HG03442 (cell line): ENCODE results near the gene ZNF146.
"Not testable (repeated sequence)": the region's sequence is repeated elsewhere in the genome, so short reads cannot be mapped to it uniquely, and the experiment has no call there.

Source experiments
- ATAC-seq: cut with Tn5 transposase; IDR thresholded peaks from one replicate; pipeline ENCODE4 v1.9.1; 2021; ENCODE audit warnings: mild to moderate bottlenecking, moderate library complexity; ENCODE audit not compliant: unreplicated experiment

ZNF146 gene

DNA sequence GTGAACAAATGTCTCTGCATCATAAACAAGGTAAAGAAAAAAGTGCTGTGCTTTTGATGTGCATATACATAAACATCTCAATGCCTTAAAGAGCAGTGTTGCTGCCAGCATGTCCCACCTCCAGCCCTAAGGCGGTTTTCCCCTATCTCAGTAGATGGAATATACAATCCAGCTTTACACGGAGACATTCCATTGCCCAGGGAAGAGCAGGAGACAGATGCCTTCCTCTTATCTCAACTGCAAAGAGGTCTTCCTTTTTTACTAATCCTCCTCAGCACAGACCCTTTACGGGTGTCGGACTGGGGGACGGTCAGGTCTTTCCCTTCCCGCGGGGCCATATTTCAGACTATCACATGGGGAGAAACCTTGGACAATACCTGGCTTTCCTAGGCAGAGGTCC is 18.7 kb downstream of the ZNF146 start:
- not testable (repeated sequence) for ATAC-seq

DNA sequence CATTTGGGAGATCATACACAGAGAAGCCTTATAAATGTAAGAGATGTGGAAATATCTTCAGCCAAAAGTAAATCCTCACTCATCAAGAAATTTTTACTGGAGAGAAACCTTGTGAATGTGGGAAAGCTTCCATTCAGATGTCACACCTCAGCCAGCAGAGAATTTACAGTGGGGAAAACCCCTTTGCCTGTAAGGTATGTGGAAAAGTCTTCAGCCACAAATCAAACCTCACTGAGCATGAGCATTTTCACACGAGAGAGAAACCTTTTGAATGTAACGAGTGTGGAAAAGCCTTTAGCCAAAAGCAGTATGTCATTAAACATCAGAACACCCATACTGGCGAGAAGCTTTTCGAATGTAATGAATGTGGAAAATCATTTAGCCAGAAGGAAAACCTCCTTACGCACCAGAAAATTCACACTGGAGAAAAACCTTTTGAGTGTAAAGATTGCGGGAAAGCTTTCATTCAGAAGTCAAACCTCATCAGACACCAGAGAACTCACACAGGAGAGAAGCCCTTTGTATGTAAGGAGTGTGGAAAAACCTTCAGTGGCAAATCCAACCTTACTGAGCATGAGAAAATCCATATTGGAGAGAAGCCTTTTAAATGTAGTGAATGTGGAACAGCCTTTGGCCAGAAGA is 21.5 kb downstream of the ZNF146 start:
- ATAC-seq = no peak

DNA sequence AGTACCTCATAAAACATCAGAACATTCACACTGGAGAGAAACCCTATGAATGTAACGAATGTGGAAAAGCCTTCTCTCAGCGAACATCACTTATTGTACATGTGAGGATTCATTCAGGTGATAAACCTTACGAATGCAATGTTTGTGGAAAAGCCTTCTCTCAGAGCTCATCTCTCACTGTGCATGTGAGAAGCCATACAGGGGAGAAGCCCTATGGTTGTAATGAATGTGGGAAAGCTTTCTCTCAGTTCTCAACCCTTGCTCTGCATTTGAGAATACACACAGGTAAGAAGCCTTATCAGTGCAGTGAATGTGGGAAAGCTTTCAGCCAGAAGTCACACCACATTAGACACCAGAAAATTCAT is 22.0 kb downstream of the ZNF146 start:
- ATAC-seq = no peak

DNA sequence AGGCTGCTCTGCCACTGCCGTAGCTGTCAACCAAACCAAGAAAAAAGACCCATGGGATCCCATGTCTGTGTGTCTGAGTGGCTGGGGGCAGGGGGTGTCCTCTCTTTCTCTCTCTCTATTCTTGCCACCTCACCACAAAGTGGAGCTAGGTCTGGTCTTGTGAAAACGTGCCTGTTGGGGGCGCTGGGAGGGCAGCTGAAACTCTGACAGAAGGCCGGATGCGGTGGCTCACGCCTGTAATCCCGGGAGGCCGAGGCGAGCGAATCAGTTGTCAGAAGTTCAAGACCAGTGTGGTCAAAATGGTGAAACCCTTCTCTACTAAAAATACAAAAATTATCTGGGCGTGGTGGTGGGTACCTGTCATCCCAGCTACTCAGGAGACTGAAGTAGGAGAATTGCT is 29.2 kb downstream of the ZNF146 start:
- ATAC-seq = no peak

DNA sequence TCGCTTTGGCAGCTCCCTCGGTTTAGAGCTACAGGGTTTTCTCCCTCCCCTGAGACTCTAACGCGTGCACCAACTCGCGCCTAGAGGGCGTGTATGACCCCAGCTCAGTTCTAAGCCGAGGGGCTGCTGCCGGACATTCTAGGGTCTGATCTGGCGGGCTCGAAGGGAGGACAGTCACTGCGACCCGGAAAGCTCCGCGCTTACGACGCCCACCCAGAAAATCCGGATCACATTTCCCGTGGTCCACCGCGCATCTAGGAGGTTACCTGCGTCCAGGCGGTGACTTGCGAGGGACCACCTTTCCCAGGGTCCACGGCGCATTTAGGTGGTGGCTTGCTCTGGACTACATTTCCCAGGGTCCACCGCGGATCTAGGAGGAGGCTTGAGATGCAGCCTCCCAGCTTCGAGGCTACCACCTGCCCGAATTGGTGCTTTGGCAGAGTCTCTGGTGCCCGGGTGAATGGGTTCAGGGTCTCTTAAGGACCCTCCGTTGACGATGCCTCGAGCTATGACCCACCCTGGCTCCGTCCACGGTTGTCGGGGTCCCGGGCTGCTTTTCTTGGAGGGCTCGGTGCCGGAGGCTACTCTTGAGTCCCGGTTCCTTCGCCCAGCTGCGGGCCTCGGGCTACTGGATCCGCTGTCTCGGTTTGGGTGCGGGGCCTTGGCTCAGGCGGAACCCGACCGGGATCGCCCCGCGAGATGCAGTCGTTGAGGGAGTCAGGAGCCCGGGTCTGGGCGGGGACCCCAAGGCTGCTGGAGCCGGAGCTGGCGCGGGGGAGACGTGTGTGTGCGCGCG is 30.5 kb downstream of the ZNF146 start:
- no peak for ATAC-seq

DNA sequence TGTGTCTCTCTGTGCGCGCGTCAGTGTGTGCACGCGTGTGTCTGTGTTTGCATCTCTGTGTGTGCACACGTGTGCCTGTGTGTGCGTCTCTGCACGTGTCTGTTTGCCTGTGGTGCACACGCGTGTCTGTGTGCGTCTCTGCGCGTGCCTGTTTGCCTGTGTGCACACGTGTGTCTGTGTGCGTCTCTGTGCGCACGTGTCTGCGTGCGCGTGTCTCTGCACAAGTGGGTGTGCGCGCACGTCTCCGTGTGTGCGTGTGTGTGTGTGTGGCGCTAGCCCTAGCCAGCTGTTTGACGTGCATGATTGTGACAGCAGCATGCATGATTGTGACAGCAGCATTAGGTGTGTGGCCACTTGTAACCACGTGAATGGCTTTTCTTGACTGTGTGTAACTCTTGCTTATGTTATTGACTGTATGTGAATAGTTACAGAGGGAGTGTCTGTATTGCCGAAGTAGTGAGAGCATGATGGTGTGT is 31.1 kb downstream of the ZNF146 start:
- no peak for ATAC-seq

DNA sequence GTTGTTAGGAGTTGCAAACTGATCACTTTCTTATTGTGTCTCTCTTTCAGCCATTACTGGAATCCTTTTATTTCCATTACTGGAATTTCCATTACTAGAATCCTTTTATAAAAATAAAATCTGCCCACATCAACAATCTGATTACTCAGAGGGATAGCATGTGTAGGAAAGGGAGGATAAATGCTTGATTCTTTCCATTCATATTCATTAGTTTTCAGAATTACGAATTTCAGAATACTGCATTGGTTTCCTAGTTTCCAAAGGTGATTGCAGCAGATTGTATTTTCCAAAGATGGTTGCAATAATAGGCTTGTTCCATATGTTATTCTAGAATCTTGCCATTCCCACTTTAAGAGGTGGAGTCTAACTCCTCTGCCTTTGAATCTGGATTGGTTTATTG is 37.1 kb downstream of the ZNF146 start:
- ATAC-seq = no peak

DNA sequence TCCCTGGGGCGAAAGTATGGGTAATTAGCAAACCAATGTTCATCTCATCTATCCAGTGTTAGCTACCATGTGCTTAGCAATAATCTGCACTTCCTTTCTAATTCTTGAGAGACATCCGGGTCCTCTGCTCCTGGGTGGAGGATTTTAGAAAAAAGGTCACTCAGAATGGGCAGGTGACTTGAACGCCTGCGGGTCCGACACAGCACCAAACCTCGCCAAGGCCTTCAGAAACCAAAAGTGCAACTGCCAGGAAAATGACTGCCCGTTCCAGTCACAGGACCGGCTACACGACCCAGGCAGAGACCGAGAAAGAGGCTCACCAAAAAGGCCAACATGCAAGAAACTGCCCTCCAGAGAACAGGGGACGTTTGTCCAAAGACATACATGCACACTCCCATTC is 39.9 kb downstream of the ZNF146 start:
- no peak for ATAC-seq

DNA sequence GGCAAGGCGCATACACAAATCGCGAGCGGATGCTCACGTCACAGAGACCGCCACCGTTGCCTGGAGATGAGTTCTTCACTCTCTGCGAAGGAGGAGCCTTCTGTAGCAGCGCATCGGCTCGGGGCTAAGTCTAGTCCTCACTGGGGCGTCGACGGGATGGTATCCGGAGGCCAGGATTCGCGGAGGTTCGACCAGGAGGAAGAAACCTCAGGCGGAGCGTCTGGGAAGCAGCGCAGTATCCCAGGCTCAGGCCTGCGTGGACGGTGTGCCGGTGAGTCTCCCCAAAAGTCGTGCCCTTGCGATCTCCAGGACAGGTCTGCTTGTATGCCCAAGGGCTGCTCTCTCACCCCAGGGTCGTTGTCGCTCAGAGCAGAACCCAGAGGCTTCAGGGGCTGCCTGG is 40.4 kb downstream of the ZNF146 start:
- no peak for ATAC-seq

DNA sequence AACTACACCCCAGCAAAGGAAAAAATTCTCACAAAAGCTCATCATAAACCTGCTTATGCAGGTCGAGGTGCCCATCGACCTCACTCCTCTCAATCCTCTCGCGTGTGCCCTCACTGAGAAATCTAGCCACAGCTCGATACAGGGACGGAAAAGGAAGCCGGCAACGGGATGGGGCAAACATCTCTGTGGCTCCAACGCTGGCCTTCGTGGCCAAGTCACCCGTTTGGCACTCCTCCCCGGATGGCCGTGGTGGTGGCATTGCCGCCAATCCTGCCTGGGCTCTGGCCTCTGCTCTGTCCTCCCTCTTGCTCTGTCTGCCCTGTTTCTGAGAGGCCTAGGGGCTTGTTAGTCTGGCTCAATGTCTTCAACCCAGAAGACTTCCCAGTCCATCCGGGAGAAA is 41.2 kb downstream of the ZNF146 start:
- ATAC-seq = no peak

DNA sequence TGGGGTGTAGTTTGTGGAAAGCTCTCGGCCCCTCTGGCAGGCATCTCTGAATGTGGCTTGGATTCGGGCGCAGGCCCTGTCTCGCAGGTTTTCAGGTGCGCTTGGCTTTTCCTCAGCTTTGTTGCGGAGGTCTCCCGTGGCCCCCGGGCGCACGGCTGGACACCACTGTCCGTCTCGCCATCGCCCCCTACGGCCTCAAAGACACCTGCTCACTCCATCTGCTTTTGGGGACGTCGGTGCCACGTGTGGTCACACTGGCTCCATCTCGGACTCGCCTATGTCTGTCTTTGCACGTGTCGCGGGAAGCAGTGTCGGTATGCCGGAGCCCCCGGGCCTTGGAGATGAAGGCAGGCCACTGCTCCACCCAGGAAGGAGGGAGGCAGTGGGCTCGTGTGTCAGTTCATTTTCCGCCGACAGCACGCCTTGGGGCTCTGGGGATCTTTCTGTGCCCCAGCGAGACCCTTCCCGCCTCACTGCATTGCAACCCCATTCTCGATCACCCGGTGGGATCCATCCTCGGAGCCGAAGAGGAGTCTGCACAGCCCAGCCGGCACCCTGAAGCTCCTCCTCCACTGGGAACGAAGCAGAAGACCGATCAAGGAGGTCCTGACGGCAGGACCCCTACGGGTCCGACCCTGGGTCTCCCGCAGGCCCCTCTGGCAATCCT is 42.1 kb downstream of the ZNF146 start:
- ATAC-seq = no peak

DNA sequence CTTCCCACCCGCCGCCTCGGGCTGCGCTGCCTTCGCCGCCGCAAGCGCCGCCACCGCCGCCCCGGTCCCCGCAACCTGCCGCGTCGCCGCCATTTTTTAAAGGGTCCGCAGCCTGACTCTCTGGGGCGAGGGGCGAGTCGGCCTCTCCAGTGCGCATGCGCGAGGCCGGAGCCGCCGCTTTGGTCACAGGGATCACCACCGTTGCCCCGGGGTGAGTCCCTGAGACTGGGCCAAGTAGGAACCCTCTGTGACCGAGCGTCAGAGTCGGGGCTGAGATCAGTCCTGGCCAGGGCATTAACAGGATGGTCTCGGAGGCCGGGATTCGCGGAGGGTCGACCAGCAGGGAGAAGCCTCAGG is 42.6 kb downstream of the ZNF146 start:
- no peak for ATAC-seq

DNA sequence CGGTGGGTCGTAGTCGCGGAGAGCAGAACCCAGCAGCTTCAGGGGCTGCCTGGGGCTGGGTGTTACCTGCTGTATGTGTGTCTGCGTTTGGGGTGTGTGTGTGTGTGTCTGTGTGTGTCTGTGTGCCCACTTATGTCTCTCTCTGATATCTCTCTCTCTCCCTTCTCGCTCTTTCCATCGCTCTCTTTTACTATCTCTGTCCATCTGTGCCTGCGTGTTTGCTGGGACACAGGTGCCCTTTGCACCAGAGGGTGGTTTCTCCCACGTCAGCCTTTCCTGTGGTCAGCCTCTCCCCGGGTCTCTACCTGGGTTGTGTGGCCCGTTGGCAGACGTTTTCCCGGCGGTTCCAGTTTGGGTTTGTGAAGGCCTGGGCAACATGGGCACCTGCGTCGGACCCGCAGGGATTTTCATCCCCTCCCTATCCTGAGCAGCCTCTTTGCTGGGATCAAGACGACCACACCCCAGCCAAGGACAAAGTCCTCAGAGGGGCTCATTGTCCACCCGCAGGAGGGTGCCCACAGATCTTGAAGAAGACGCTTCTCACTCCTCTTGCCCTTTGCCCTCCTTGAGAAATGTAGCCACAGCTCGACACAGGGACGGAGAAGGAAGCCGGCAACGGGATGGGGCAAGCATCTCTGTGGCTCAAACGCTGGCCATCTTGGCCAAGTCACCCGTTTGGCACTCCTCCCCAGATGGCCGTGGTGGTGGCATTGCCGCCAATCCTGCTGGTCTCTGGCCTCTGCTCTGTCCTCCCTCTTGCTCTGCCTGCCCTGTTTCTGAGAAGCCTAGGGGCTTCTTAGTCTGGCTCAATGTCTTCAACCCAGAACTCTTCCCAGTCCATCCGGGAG is 43.3 kb downstream of the ZNF146 start:
- ATAC-seq = no peak

DNA sequence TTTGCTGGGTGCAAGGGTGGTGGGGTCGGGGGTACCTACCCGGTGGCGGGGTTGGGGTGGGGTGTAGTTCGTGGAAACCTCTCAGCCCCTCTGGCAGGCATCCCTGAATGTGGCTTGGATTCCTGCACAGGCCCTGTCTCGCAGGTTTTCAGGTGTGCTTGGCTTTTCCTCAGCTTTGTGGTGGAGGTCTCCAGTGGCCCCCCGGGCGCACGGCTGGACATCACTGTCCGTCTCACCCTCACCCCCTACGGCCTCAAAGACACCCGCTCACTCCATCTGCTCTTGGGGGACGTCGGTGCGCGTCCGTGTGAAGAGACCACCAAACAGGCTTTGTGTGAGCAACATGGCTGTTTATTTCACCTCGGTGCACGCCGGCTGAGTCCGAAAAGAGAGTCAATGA is 44.3 kb downstream of the ZNF146 start:
- ATAC-seq = no peak

DNA sequence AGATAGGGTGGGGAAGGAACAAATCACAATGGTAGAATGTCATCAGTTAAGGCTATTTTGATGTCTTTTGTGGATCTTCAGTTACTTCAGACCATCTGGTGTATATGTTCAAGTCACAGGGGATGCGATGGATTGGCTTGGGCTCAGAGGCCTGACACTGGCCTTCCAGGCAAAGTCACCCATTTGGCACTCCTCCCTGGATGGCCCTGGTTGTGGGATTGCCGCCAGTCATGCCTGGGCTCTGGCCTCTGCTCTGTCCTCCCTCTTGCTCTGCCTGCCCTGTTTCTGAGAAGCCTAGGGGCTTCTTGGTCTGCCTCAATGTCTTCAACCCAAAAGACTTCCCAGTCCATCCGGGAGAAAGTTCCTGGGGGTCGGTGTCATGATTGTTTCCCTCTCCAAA is 50.2 kb downstream of the ZNF146 start:
- ATAC-seq = no peak

DNA sequence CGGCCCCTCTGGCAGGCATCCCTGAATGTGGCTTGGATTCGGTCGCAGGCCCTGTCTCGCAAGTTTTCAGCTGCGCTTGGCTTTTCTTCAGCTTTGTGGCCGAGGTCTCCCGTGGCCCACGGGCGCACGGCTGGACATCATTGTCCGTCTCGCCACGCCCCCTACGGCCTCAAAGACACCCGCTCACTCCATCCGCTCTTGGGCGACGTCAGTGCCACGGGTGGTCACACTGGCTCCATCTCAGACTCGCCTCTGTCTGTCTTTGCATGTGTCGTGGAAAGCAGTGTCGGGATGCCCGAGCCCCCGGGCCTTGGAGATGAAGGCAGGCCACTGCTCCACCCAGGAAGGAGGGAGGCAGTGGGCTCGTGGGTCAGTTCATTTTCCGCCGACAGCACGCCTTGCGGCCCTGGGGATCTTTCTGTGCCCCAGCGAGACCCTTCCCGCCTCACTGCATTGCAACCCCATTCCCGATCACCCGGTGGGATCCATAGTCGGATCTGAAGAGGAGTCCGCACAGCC is 51.0 kb downstream of the ZNF146 start:
- ATAC-seq = no peak

DNA sequence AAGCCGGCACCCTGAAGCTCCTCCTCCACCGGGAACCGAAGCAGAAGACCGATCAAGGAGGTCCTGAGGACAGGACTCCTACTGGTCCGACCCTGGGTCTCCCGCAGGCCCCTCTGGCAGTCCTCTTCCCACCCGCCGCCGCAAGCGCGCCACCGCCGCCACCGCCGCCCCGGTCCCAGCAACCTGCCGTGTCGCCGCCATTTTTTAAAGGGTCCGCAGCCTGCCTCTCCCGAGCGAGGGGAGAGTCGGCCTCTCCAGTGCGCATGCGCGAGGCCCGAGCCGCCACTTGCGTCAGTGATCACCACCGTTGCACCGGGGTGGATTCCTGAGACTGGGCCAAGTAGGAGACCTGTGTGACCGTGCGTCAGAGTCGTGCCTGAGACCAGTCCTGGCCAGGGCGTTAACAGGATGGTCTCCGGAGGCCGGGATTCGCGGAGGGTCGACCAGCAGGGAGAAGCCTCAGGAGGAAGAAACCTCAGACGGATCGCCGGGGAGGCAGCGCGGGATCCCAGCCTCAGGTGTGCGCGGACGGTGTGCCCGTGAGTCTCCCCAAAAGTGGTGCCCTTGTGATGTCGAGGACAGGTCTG is 51.6 kb downstream of the ZNF146 start:
- ATAC-seq = no peak

DNA sequence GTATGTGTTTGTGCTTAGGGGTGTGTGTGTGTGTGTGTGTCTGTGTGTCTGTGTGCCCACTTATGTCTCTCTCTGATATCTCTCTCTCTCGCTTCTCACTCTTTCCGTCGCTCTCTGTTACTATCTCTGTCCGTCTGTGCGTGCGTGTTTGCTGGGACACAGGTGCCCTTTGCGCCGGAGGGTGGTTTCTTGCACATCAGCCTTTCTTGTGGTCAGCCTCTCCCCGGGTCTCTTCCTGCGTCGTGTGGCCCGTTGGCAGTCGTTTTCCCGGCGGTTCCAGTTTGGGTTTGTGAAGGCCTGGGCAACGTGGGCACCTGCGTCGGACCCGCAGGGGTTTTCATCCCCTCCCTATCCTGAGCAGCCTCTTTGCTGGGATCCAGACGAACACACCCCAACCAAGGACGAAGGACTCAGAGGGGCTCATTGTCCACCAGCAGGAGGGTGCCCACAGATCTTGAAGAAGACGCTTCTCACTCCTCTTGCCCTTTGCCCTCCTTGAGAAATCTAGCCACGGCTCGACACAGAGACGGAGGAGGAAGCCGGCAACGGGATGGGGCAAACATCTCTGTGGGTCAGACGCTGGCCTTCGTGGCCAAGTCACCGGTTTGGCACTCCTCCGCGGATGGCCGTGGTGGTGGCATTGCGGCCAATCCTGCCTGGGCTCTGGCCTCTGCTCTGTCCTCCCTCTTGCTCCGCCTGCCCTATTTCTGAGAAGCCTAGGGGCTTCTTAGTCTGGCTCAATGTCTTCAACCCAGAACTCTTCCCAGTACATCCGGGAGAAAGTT is 52.3 kb downstream of the ZNF146 start:
- ATAC-seq = no peak

DNA sequence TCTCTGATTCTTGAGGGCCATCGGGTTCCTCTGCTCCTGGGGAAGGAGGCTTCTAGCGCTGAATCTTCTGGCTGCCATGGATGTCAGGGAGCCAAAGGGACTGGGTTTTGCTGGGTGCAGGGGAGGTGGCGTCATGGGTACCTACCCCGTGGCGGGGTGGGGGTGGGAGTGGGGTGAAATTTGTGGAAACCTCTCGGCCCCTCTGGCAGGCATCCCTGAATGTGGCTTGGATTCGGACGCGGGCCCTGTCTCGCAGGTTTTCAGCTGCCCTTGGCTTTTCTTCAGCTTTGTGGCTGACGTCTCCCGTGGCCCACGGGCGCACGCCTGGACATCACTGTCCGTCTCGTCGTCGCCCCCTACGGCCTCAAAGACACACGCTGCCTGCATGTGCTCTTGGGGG is 53.2 kb downstream of the ZNF146 start:
- ATAC-seq = not testable (repeated sequence)

DNA sequence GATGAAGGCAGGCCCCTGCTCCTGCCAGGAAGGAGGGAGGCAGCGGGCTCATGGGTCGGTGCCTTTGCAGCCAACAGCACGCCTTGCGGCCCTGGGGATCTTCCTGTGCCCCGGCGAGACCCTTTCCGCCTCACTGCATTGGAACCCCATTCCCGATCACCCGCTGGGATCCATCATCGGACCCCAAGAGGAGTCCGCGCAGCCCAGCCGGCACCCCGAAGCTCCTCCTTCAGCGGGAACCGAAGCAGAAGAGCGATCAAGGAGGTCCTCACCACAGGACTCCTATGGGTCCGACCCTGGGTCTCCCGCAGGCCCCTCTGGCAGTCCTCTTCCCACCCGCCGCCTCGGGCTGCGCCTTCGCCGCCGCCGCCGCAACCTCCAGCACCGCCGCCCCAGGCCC is 53.7 kb downstream of the ZNF146 start:
- ATAC-seq = not testable (repeated sequence)
